GM12892 (cell line): ENCODE data around the gene ATP11A.

ENCODE experiments used
- POLR2A ChIP-seq: IDR thresholded peaks from 2 replicates; pipeline ENCODE4 v1.6.1; 2011; ENCODE audit warnings: low read depth, low read length, control low read depth
- POLR2AphosphoS5 ChIP-seq: IDR thresholded peaks from 2 replicates; pipeline ENCODE4 v1.6.1; 2011; ENCODE audit warnings: low read depth, low read length, control low read depth
- TAF1 ChIP-seq: IDR thresholded peaks from 2 replicates; pipeline ENCODE4 v1.6.1; 2011; ENCODE audit warnings: low read depth, mild to moderate bottlenecking, control low read depth, low read length, borderline replicate concordance

GRCh38 chr13:112759053-112759452, 69.2 kb downstream of the ATP11A start:
- TF ChIP-seq TAF1 = no peak
- TF ChIP-seq POLR2AphosphoS5 = no peak
- TF ChIP-seq POLR2A = no peak
